T-helper 9 cell (primary cell): ENCODE results near the gene PIEZO2.
"Not testable (repeated sequence)": the region's sequence is repeated elsewhere in the genome, so short reads cannot be mapped to it uniquely, and the experiment has no call there.

Experiments
- DNase-seq: peaks from one replicate; pipeline ENCODE4 v3.0.0-alpha.2; 2020

The PIEZO2 gene

DNA sequence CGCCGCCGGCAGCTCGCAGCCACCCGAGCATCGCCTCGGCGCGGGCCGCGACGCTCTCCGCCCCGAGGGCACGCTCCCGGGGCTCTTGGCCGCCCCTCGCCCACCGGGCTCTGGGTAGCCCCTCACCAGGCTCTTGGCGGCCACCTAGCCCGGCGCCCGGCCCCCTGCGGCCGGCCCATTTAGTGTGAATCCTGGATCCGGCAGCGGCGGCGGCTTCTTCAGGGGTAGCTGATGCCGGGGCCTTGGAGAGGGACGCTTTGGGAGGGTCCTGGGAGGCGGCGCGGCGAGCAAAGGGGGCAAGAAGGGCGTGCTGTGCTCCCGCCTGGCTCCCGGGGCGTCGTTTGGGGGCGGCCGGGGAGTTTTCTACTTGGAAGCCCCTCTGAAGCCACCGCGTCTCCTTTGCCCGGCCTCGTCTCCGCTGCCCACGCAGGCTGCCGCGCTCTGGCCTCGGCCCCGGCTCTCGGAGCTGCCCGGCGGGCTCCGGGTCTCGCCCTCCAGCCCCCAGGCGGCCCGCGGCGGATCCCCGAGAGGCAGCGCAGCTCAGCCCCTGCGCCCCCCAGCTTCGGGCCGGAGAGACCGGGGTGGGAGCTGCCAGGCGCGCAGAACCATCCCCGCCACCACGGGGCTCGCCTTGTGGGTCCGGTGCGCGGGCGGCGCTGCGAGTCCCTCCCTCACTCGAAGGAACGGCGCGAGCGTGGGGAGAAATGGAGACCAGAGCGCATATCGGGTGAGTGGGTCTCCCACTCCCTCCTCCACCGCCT is 509 bp downstream of the PIEZO2 start:
- no peak for DNase-seq

DNA sequence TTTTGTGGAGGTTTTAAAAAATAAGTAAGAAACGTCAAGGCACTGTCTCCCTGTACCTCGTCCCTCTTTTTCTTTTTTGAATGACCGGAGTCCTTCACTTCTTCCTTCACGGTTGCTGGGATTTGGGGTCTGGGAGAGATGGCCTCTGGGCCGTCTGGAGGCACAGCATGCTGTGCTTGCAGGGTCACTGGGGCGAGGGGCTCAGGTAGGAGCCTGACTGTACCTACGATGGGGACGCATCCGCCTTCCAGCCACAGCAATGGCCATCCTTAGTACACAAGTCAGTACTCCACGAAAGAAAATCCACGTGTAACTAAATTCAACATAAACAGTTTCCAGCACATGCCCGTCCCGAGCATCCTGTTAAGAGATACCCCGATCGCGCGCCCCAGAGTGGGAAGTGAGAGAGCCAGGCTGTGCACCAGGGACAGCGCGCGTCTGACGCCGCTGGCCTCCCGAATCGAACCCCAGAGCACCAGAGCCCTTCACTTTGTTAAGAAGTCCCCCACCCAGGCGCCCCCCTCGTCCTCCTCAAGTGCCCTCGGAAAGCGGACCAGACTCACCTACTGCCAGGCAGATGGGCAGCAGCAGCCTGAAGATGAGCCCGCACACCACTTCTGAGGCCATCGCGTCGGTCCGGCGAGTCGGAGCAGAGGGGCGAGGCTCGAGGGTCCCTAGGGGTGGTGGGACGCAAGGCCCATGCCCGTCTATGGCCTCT is 1.2 kb downstream of the PIEZO2 start:
- DNase-seq, result no peak

DNA sequence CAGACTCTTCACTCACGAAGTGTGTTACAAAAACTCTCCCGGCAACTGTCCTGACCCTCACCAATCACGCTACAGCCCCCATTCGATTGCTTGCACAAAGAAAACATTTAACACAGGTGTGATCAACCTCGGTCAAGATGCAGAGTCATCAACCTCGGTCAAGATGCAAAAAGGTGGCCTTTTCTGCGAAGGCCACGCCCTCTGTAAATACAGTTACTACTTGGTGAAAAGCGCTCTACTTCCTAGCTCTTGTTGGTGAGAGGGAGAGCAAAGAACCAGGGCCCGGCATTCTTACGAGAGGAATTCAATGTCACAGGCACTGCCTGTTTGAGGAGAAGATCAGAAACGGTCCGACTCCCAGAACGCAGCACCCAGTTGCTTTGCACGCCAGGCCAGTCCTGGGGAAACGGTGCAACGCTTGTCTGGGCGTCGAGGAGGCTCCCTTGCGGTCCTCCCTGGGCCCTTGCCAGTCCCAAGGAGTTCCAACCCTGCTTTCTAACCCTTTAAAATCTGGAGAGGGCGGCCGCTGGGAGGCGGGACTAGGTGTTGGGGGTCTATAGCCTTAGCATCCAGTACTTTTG is 1.9 kb downstream of the PIEZO2 start:
- no peak for DNase-seq

DNA sequence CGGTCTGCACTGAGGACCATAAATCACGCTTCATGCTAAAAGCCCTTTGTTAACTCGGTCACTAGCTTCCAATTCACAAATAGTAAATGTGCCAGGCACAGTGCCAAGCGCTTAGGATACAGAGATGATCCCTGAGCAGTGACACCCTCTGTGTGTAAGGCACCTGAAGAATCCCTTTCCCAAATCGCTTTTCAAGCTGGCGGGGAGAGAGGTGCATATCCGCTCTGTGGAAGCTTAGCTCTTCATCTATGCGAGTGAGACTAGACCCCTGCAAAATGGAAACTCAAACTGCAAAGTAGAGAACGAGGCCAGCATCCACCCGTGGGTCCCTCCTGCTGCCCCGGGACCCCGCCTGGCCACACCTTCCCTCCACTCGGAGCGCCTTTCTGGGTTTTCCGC is 2.4 kb downstream of the PIEZO2 start:
- no peak for DNase-seq

DNA sequence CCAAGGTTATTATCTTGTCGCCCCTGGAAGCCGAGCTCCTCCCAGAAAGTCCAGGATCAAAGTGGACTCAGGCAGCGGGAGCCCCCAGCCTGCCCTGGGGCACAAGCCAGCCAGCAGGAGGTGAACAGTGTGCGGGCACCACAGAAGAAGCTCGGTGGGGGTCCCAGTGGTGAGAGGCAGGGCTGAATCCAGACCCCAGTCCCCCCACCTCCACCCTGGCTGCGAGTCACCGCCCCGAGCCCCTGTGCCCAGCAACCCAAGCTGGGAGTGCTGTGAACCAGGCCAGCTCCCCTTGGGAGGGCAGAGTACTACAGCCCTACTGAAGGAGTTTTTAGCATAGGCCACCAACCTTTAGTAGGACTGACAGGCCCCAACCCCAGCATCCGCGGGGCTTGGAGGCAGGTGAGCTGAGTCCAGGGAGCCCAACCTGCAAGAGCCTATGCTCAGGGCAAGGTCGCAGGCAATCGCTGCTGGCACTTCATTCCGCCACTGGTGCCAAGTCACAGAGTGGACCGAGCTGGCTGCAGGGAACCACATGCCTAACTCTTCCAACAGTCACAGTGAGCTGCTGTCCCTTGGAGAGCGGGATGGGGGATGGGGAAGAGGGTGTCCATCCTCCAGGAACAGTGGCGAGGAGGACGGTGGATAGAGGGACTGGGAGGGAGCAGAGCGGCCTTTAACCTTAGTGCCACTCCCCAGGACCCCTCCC is 3.0 kb downstream of the PIEZO2 start:
- no peak for DNase-seq

DNA sequence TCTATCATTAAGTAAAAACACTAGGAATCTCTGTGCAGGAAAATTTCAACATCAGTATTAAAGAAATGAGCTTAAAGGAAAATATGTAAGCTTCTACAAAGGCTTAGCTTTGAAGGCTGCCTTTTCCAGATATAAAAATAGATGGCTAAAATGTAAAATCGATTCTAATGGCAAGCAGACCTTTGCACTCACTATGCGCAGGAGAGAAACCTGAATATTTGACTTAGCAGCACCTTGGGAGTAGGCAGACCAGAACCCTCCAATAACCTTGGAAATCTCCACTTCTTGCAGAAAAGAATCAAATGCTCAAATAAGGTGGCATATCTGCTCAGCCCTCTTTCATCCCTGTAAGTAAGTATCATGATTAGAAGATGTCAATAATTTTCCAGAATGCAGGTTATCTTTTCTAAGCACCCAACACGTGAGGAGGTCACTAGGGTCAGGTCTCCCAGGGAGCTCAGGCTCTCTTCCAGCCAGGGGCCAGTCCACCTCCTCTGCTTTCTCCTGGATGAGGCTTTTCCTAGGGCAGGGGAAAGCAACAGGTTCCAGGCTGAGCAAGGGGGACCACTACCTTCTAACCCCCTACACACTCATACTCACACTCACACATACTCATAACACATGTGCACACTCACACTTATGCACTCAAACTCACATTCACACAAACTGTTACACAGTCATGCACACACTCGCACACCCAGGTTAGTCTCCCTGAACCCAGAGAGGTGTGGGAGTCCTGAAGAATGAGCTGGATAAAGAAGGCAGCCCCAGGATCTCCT is 3.8 kb downstream of the PIEZO2 start:
- no peak for DNase-seq

DNA sequence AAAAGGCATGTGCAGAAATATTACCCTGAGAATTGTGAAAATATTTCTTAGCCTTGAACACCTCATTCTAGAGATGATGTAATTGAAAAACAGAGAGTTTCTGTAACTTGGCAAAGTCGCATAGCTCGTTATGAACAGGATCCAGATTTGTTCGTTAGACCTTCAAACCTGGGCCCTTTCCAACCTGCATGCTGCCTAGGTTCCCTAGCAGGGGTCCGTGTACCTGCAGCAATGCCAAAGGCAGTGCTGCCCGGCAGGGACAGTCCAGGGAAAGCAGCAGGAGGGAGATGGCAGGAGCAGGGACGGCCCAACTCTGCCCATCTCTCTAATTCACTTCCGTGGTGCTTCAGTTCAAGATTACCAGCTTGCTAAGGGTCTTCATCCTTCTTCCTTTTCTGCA is 12.0 kb downstream of the PIEZO2 start:
- no peak for DNase-seq

DNA sequence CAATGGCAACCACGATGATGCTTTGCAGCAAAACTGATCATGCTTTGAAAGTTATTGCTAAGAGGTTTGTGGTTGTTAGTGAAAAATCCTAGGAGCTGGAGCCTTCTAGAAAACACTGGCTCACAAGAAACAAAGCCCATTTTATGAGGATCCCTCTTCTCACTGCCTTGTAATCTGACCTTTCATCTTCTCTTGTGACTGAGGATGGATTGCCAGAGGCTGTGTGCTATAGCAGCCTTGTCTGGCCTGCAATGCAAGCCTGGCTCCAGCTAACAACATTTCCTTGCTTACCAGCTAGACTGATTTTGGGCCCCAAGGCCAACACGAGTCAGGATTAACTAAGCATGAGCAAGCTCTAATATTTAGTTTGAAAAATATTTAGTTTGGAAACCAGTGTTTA is 13.1 kb downstream of the PIEZO2 start:
- DNase-seq, result no peak

DNA sequence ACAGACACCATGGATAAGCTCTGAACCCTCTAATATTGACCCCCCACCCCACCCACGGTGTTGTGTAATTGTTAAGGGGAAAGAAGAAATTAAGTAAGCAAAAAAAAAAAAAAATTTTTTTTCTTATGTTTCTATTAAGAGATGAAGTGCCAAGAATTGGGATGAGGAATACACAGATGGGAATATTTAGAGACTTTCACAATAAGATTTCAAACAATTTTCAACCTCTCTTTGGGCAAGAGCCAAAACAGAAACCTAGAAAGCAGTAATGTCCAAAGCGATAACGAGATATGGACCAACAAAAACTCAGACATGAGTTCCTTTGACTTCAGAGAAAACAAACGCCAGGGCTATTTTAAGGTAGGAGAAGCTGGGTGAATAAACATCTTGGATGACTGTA is 14.4 kb downstream of the PIEZO2 start:
- no peak for DNase-seq

DNA sequence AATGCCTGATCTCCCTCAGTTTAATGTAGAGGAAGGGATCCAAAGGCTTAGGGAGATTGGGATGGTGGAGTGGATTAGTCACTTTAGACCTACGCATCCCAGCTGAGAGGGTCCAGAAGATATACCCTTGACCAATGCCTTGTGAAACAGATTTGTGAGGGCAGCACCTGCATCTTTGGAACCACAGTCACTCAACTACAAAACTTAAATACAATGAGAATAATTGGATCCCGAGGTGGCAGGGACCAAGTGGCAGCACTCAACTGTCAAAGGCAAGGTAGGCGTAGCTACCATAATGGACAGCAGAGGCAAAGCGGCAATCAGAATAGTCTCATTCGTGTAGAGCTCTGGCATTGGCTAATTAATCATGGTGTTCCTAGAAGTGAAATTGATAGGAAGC is 20.3 kb downstream of the PIEZO2 start:
- not testable (repeated sequence) for DNase-seq

DNA sequence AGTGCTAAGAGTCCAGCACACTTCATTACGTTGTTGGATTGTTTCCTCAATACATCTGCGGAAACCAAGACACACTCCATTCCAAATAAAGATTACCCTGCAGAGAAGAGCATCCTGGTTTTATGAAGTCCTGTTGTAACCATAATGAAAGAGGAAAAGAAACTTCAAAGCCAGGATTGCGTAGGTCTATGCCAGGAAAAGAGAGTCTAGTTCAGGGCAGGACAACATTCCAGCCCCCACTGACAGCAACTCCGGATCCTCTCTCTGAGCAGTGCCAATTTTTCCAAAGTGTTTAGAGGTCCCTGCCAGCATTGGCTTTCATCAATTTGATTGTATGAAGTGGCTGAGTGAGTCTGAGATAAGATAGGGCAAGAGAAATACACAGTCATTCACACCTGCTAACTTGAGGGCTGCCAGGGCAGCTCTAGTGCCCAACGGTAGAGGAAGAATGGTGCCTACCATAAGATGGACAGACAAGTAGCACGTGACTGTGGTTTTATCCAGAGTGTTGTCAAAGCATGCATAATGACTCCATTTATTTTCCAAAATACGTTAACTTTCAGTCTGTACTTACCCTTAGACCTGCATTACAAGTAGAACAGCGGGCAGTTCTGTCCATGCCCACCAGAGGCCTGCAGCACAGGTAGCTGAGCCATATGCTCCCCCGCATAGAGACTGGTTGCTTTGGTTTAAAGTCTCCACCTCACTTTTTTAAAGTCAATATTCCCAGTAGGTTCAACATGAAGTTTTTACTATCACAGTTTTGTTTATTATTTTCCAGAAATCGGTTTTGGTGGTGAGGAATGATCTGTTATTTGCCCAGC is 23.7 kb downstream of the PIEZO2 start:
- no peak for DNase-seq

DNA sequence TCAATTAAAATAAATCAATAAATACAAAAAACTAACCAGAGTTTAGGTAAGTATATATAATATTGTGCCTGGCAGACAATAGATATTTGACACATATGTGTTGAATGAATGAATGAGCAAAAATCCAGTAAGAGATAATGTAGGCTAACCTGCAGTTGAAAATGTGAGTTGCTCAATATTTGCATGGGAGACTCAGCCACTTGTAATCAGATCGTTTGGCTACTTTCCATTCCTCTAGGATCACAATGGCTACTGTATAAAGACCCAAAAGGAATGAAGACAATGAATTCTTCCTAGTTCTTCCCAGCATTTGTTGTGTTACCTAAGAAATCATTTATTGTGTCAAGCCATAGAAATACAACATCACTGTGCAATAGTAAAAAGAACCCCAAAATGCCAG is 25.3 kb downstream of the PIEZO2 start:
- DNase-seq, result no peak

DNA sequence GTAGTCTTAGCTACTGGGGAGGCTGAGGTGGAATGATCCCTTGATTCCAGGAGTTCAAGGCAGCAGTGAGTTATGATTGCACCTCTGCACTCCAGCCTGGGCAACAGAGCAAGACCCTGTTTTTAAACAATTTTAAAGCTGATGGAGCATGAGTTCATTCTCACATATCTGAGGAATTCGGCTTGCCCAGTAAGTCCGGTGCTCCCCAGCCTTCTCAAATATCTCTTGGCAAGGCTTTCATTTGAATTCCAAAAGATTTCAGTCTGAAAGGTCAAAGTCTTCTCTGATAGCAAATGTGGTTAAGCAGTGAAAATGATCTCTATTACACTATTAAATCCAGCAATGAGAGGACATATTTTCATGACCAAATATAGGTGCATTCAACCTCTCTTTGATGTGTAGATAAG is 27.9 kb downstream of the PIEZO2 start:
- no peak for DNase-seq

DNA sequence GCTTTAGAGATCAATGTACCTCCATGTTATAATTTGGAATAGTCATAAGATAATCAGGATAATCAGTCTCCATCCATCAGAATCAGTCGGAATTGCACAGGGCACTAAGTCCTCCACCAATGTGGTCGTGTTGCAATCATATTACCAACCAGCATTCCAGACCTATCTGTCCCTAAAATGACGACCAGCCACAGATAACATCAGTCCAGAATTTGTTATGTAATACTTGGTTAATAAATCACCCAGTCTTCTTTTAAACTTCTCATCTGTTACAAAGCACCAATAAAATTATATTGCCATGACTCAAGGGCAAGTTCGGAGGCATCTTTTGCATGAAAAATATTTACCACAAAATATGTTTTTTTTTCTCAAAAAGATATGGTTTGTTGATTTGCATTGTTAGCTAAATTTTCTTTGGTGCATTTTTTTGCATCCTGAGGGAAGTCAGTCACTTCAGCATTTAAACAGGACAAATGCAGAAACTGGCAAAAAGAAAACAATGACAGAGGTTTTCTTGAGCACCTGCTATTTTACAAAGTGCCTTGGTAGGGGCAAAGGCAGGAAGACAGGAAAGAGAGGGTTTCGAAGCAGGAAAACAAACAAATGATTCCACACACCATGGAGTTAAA is 29.3 kb downstream of the PIEZO2 start:
- no peak for DNase-seq

DNA sequence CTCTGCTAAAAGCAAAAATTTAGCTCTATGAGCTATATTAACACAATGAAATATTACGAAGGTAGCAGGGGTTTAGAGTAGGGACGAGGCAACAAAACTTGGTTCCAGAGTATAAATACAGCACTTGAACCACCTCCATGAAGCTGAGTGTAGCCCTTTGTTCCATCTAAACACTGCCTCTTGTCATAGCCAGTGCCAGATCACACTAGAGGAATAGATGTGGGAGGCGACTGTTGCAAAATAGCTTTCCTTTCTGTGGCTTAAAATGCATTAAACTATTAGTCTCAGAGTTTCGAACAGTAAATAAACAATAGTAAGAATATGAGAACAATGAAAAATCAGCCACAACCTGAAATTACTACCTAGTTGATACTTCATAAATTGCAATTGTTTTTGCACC is 29.8 kb downstream of the PIEZO2 start:
- DNase-seq, result no peak

DNA sequence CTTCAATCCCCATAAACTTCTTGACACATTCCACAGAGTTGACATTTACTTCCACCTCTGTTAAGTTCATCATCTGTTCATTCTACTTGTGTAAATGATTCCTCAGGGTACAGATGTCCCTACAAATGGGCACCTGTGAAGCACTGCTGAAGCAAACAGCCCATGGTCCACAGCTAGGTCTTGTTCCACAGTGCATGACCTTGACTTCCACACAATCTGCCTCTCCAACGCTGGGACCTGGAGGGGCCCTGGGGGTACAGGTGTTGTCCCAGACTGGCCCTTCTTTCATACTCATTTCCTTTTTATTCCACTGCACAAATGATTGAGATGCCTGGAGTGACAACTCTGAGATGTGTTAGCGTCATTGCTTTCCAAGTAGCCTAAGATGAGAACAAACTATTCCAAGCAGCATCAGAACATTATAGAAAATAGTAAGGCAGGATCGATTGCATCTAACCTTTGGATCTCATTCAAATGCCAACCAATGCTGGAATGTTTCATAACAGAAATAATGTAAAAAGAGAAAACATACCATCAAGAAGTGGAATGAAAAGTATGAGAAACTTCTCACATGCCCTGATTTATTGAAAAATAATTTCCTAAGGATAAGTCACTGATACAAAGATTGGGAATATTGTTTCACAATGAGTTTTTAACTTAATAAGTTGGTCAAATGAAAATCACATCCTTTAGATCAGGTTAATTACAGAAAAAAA is 31.2 kb downstream of the PIEZO2 start:
- no peak for DNase-seq

DNA sequence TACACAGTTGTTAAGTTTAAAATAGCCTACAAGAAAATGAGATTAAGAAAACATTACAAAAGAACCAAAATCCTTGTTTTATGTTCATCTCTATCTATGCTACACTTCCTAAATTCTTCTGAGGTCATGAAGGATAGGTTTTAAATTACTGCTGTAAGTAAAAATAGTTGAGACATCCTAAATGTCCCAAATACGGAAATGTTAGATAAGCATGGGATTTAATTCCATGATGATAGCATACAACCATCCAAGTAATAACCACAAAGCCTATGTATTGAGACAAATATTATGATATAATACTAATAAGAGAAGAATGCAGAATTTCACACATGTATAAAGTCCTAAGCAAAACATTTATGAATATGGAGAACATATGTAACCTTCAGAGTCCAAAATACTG is 34.1 kb downstream of the PIEZO2 start:
- no peak for DNase-seq

DNA sequence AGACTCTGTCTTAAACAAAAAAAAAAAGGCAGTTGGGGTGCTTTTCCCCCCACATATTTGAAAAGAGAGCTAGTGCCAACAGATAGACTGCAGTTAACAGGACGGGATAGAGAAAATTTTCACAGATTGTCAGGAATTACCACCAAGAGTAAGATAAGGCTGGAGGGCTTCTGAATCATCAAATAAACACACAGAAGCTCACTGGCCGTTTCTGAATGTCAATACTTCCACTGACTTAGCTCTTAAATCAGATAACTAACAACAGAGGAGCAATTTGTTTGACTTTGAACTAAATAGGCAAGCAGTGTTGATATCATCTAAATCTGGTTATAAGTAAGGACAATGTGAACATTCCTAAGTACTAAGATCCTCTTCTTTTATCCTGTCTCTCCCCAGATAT is 34.7 kb downstream of the PIEZO2 start:
- DNase-seq, result no peak

DNA sequence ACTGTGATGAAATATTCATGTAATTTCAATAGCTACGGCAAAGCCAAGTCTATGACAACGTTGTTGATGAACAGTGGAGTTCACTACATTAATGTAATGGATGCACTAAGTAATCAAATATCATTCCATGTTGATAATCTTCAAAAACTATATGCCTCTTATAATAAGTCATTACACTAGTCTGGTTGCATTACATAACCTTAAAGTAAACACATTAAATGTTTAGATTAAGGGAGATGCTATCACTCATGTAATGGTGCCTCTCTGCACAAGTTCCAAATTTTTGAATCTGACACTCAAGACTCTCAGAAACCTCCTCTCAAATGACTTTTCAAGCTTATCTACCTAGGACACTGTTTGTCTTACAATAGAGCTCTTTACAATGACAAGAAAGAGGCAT is 35.4 kb downstream of the PIEZO2 start:
- DNase-seq, result no peak

DNA sequence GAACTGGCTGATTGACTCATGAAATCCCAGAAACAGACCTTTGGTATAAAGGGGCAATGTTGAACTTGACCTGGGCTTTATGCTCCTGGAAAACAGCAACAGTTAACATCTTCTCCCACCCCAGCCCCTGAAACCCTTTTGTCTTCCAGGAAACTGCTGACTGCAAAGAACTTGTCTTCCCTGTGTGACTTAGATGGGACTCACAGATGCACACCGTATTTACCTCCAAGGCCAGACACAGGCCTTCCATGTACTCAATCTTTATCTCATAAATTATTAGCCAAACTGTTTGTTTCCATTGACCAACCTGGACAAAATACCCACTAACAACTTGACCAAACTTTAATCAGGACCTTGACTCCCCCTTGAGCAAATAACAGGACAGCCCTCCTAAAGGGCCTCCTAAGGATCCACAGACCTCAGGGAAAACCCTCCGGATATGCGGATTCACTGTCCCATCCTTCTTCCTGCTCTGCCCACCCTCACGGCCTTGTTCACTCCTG is 36.3 kb downstream of the PIEZO2 start:
- no peak for DNase-seq
